ENCODE measurements around the gene GDF10.

The GDF10 gene

GRCh38 chr10:47287365-47287802 is 12.6 kb upstream of the GDF10 start:
- H2AK5ac ChIP-seq (ENCODE audit: low read length) = no peak overlapping the region
- no peak overlapping the region for H3K18ac ChIP-seq (ENCODE audit: low read length)
- H3K27me3 ChIP-seq (ENCODE audit: insufficient read depth, low read length) = no peaks in the 10 kb centered on the region
- H4K12ac ChIP-seq (ENCODE audit: low read depth, low read length) = no peak overlapping the region
- no peak overlapping the region for H3K23ac ChIP-seq (ENCODE audit: low read length)
- H2AFZ ChIP-seq (ENCODE audit: insufficient read depth, low read length, poor library complexity) = no peak overlapping the region
- no peak overlapping the region for H3K9ac ChIP-seq (ENCODE audit: low read length)
- H3K79me2 ChIP-seq (ENCODE audit: control insufficient read depth, insufficient read depth, low read length, poor library complexity) = no peaks in the 10 kb centered on the region
- DNase-seq = peak in 1 of 2 donors; percentile 45
- H4K91ac ChIP-seq (ENCODE audit: low read depth, low read length) = no peak overlapping the region
- no peak overlapping the region for H2BK12ac ChIP-seq (ENCODE audit: low read length)
- no peak overlapping the region for H4K8ac ChIP-seq (ENCODE audit: low read depth, low read length)
- H3K79me1 ChIP-seq (ENCODE audit: low read length) = no peaks in the 10 kb centered on the region
- no peak overlapping the region for H2BK5ac ChIP-seq (ENCODE audit: low read depth, low read length, poor library complexity)
- H3K4me2 ChIP-seq (ENCODE audit: low read length) = no peak overlapping the region
- H3K27ac ChIP-seq (ENCODE audit: low read depth, low read length) = no peak overlapping the region
- H3K36me3 ChIP-seq (ENCODE audit: control insufficient read depth in 1 of 2, insufficient read depth in 2 of 2, low read length in 2 of 2) = no peaks in the 10 kb centered on the region
- no peaks in the 10 kb centered on the region for H3K4me1 ChIP-seq (ENCODE audit: control insufficient read depth in 1 of 2, insufficient read depth in 2 of 2, low read length in 2 of 2)
- no CpG with 5 or more reads among the region's 12 CpGs for WGBS (ENCODE audit: extremely low coverage, insufficient coverage, insufficient read length)
- no peak overlapping the region for H3K14ac ChIP-seq (ENCODE audit: low read length)
- no peak overlapping the region for H3K4me3 ChIP-seq (ENCODE audit: low read depth, low read length)
- no peak overlapping the region for H2BK120ac ChIP-seq (ENCODE audit: insufficient read depth, low read length, poor library complexity)
- peaks cover 4% of the 10 kb centered on the region for H3K9me3 ChIP-seq (ENCODE audit: insufficient read depth, low read depth, low read length)
- H3K4ac ChIP-seq (ENCODE audit: low read depth, low read length) = no peak overlapping the region

- Histone ChIP-seq H2AFZ (ENCODE audit: insufficient read depth, low read length, poor library complexity) (no peak overlapping the region), H4K8ac (ENCODE audit: low read depth, low read length) (no peak overlapping the region), H3K4me1 (ENCODE audit: control insufficient read depth in 1 of 2, insufficient read depth in 2 of 2, low read length in 2 of 2) (no peaks in the 10 kb centered on the region), H2BK5ac (ENCODE audit: low read depth, low read length, poor library complexity) (no peak overlapping the region), H3K9me3 (ENCODE audit: insufficient read depth, low read depth, low read length) (peaks cover 4% of the 10 kb centered on the region), H3K14ac (ENCODE audit: low read length) (no peak overlapping the region), H3K18ac (ENCODE audit: low read length) (no peak overlapping the region), H3K4me3 (ENCODE audit: low read depth, low read length) (no peak overlapping the region), H3K4ac (ENCODE audit: low read depth, low read length) (no peak overlapping the region), H3K79me1 (ENCODE audit: low read length) (no peaks in the 10 kb centered on the region), H4K12ac (ENCODE audit: low read depth, low read length) (no peak overlapping the region), H2AK5ac (ENCODE audit: low read length) (no peak overlapping the region), H3K4me2 (ENCODE audit: low read length) (no peak overlapping the region), H3K79me2 (ENCODE audit: control insufficient read depth, insufficient read depth, low read length, poor library complexity) (no peaks in the 10 kb centered on the region), H3K23ac (ENCODE audit: low read length) (no peak overlapping the region), H4K91ac (ENCODE audit: low read depth, low read length) (no peak overlapping the region), H3K9ac (ENCODE audit: low read length) (no peak overlapping the region), H3K36me3 (ENCODE audit: control insufficient read depth in 1 of 2, insufficient read depth in 2 of 2, low read length in 2 of 2) (no peaks in the 10 kb centered on the region), H3K27me3 (ENCODE audit: insufficient read depth, low read length) (no peaks in the 10 kb centered on the region), H3K27ac (ENCODE audit: low read depth, low read length) (no peak overlapping the region), H2BK12ac (ENCODE audit: low read length) (no peak overlapping the region), H2BK120ac (ENCODE audit: insufficient read depth, low read length, poor library complexity) (no peak overlapping the region)
- DNase-seq = no peak
- WGBS (ENCODE audit: extremely low coverage, insufficient coverage, insufficient read length) = no CpG with 5 or more reads among the region's 6 CpGs
Observed at GRCh38 chr10:47287805-47288204, 12.2 kb upstream of the GDF10 start.

- H4K91ac ChIP-seq (ENCODE audit: low read depth, low read length) = no peak overlapping the region
- H2BK12ac ChIP-seq (ENCODE audit: low read length) = no peak overlapping the region
- H3K14ac ChIP-seq (ENCODE audit: low read length) = no peak overlapping the region
- no peak overlapping the region for H2AFZ ChIP-seq (ENCODE audit: insufficient read depth, low read length, poor library complexity)
- no peak overlapping the region for H3K4ac ChIP-seq (ENCODE audit: low read depth, low read length)
- H3K4me1 ChIP-seq (ENCODE audit: control insufficient read depth in 1 of 2, insufficient read depth in 2 of 2, low read length in 2 of 2) = no peaks in the 10 kb centered on the region
- H3K4me3 ChIP-seq (ENCODE audit: low read depth, low read length) = no peak overlapping the region
- H3K36me3 ChIP-seq (ENCODE audit: control insufficient read depth in 1 of 2, insufficient read depth in 2 of 2, low read length in 2 of 2) = no peaks in the 10 kb centered on the region
- no peak for DNase-seq
- no peak overlapping the region for H2AK5ac ChIP-seq (ENCODE audit: low read length)
- no peak overlapping the region for H3K27ac ChIP-seq (ENCODE audit: low read depth, low read length)
- H3K4me2 ChIP-seq (ENCODE audit: low read length) = no peak overlapping the region
- H2BK5ac ChIP-seq (ENCODE audit: low read depth, low read length, poor library complexity) = no peak overlapping the region
- H4K8ac ChIP-seq (ENCODE audit: low read depth, low read length) = no peak overlapping the region
- H2BK120ac ChIP-seq (ENCODE audit: insufficient read depth, low read length, poor library complexity) = no peak overlapping the region
- H3K18ac ChIP-seq (ENCODE audit: low read length) = no peak overlapping the region
- H3K79me1 ChIP-seq (ENCODE audit: low read length) = no peaks in the 10 kb centered on the region
- no peaks in the 10 kb centered on the region for H3K27me3 ChIP-seq (ENCODE audit: insufficient read depth, low read length)
- no peaks in the 10 kb centered on the region for H3K79me2 ChIP-seq (ENCODE audit: control insufficient read depth, insufficient read depth, low read length, poor library complexity)
- peaks cover 4% of the 10 kb centered on the region for H3K9me3 ChIP-seq (ENCODE audit: insufficient read depth, low read depth, low read length)
- H3K23ac ChIP-seq (ENCODE audit: low read length) = no peak overlapping the region
- WGBS (ENCODE audit: extremely low coverage, insufficient coverage, insufficient read length) = 100% methylated on average over 2 of the region's 8 CpGs
- no peak overlapping the region for H4K12ac ChIP-seq (ENCODE audit: low read depth, low read length)
- no peak overlapping the region for H3K9ac ChIP-seq (ENCODE audit: low read length)
Observed at GRCh38 chr10:47288236-47288635, 11.8 kb upstream of the GDF10 start.

- H2AK5ac ChIP-seq (ENCODE audit: low read length) = no peak overlapping the region
Observed at GRCh38 chr10:47288916-47289495, 11.0 kb upstream of the GDF10 start.

More at GRCh38 chr10:47288916-47289495, 11.0 kb upstream of the GDF10 start:
- Histone ChIP-seq H4K91ac (ENCODE audit: low read depth, low read length) (no peak overlapping the region), H3K79me2 (ENCODE audit: control insufficient read depth, insufficient read depth, low read length, poor library complexity) (no peaks in the 10 kb centered on the region), H3K27ac (ENCODE audit: low read depth, low read length) (no peak overlapping the region), H3K18ac (ENCODE audit: low read length) (no peak overlapping the region), H3K36me3 (ENCODE audit: control insufficient read depth in 1 of 2, insufficient read depth in 2 of 2, low read length in 2 of 2) (no peaks in the 10 kb centered on the region), H3K4me3 (ENCODE audit: low read depth, low read length) (no peak overlapping the region), H3K4me1 (ENCODE audit: control insufficient read depth in 1 of 2, insufficient read depth in 2 of 2, low read length in 2 of 2) (no peaks in the 10 kb centered on the region), H2BK12ac (ENCODE audit: low read length) (no peak overlapping the region), H3K14ac (ENCODE audit: low read length) (no peak overlapping the region), H3K4ac (ENCODE audit: low read depth, low read length) (no peak overlapping the region), H4K8ac (ENCODE audit: low read depth, low read length) (no peak overlapping the region), H2BK5ac (ENCODE audit: low read depth, low read length, poor library complexity) (no peak overlapping the region), H3K4me2 (ENCODE audit: low read length) (no peak overlapping the region), H3K9ac (ENCODE audit: low read length) (no peak overlapping the region), H3K27me3 (ENCODE audit: insufficient read depth, low read length) (no peaks in the 10 kb centered on the region), H2AFZ (ENCODE audit: insufficient read depth, low read length, poor library complexity) (no peak overlapping the region), H3K79me1 (ENCODE audit: low read length) (no peaks in the 10 kb centered on the region), H2BK120ac (ENCODE audit: insufficient read depth, low read length, poor library complexity) (no peak overlapping the region), H4K12ac (ENCODE audit: low read depth, low read length) (no peak overlapping the region), H3K23ac (ENCODE audit: low read length) (no peak overlapping the region), H3K9me3 (ENCODE audit: insufficient read depth, low read depth, low read length) (peaks cover 4% of the 10 kb centered on the region)
- DNase-seq = no peak
- no CpG with 5 or more reads among the region's 9 CpGs for WGBS (ENCODE audit: extremely low coverage, insufficient coverage, insufficient read length)

Measured in trophoblast cell (in vitro differentiated cells and primary cell).